Amniotic epithelial cell (primary cell): Measurements from ENCODE around the gene SAP30BP.
"Not testable (repeated sequence)": the region's sequence is repeated elsewhere in the genome, so short reads cannot be mapped to it uniquely, and the experiment has no call there.

Source experiments
- DNase-seq: peaks from one replicate; pipeline ENCODE4 v3.0.0-alpha.2; 2010; ENCODE audit warnings: low read depth

SAP30BP gene

GRCh38 chr17:75633486-75634375 lies 33.4 kb upstream of the SAP30BP start:
- DNase-seq = peak; percentile 81

DNA sequence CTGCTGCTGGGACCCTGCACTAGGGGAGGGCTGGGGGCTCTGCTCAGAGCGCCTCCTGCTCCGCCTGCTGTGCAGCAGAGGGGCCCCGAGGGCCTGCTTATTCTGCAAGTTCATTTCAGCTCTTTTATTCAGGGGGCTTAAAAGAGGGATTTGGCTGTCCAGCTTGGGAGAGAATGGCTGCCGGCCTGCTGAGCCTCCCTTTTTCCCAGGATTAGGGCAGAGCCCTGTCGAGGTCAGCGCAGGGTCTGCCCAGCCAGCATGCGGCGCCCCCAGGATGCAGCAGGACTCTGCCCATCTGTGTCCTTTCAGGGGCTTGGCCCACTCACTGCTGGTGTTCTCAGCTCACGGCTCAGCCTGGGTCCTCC lies 32.8 kb upstream of the SAP30BP start:
- DNase-seq = no peak

DNA sequence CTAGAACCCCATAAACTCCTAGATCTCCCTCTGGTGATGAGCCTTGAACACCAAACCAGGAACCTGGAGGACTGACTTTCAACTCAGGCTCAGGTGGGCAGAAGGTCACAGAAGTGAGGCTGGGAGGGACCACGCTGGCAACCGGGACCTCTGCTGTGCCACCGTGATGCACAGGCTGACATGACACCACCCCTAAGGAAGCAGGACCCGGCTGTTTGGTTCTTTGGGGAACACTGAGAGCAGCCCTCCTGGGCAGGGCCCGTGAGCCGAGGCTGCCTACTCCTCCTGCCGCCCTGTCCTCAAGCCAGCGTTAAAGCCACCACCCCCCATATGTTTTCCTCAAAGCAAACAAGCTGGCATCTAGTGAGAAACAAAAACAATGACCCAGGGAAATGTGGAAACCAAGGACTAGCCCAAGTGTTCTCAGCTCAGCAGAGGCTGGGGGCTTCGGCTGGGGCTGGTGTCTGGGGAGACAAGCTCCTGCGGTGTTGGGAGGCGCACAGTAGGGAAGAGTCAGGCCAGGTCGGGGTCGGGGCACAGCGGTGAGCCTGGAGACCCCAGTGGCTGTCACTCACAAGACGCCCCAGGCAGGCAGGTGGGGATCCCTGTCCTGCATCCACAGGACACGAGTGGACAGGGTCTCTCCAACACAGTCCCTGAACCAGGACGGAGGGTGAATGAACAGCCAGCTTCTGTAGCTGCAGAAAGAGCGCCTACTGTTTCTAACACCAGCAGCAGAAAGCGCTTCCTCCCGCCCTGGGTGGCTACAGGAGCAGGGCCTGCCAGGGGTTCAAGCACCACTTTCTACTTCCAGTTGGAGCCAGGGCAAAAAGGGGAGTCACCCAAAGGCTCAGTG lies 32.2 kb upstream of the SAP30BP start:
- DNase-seq = no peak

GRCh38 chr17:75635610-75636202 lies 31.4 kb upstream of the SAP30BP start:
- DNase-seq = peak; percentile 43

DNA sequence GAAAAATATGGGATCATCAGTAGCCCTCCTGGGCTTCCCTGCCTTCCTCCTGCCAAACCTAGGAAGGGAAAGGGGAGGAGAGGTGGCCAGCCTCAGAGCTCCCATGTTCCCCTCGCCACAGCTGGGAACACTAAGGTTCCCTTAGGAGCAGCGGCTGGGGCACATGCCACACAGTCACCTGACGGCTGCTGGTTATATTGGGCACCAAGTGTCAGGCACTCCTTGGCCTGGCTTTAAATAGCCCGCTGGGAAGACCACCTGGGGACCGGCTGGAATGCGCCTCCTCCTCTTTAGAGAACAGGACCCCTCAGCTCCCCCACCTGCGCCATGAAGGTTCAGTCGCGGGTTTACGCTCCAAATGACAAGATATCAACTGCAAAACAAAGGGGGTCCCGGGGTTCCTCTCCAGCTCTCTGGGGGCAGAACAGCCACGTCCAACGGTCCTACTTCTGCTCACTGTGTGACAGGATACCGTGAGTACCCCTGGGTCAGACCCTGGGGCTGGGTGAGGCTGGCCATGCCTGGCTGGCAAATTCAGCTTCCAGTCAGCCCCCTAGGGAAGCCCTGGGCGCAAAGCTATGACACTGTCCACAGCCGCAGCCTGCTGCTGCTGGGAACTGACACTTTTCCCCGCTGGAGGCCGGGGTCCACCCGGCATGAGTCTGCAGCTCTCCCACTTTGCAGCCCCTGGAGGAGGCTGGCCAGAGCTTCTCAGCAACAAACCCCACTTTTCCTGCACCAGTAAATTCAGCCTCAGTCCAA lies 30.6 kb upstream of the SAP30BP start:
- DNase-seq = no peak

DNA sequence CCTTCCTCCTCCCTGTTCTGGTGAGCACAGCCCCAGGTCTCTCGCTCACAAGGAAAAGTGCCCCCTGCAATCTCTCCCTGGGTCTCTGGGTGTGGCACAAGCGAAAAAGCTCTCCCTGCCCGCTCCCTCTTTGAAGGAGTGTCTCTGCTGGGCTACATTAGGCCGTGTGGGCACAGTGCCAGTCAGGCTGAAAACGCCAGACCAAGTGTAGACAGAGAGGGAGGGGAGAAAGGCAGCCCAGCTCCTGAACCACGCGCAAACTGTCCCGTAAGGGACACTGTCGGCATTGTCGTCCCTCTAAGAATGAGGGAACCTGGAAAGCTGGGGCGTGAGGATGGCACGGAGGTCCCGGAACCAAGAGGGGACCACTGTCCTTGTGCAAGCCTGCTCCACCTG lies 30.0 kb upstream of the SAP30BP start:
- no peak for DNase-seq

- no peak for DNase-seq
These were observed 29.6 kb upstream of the SAP30BP start for GRCh38 chr17:75637551-75637950.

GRCh38 chr17:75638039-75638438 lies 29.1 kb upstream of the SAP30BP start:
- DNase-seq = not testable (repeated sequence)

DNA sequence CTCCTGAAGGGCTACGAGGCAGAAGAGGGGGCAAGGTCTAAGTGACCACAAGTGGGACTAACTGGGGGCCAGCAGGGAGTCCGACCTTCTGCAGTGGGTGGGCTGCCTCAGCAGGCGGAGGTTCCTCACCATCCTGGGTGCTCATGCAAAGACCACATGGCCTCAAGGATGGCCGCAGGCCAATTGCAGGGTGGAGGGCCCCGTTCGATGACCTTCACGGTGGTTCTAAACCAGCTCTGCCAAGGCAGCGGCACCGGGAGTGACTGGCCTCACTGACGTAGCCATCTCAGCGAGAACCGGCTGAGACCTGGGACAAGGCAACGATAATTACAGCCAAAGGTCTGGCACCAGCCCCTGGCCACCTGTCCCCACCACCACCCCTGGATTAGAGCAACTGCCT lies 28.2 kb upstream of the SAP30BP start:
- no peak for DNase-seq

DNA sequence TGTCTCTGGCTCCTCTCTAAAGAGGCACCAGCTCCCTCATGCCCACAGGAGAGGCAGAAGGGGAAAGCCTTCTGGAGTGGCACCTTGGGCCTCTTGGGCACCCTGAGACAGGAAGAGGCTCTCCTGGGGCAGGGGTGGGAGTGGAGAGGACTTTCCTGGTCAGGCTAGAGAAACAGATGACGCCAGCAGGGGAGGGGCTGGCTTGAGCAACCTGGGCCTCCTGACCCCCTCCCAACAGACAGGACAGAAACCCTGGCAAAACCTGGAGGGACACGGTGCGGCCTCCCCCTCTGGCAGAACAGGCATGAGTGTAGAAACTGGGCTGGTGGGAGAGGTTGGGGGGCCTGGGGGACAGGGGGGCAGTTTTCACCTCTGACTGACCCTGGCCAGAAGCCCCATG lies 27.8 kb upstream of the SAP30BP start:
- no peak for DNase-seq

GRCh38 chr17:75639771-75640555 lies 27.2 kb upstream of the SAP30BP start:
- DNase-seq = no peak

DNA sequence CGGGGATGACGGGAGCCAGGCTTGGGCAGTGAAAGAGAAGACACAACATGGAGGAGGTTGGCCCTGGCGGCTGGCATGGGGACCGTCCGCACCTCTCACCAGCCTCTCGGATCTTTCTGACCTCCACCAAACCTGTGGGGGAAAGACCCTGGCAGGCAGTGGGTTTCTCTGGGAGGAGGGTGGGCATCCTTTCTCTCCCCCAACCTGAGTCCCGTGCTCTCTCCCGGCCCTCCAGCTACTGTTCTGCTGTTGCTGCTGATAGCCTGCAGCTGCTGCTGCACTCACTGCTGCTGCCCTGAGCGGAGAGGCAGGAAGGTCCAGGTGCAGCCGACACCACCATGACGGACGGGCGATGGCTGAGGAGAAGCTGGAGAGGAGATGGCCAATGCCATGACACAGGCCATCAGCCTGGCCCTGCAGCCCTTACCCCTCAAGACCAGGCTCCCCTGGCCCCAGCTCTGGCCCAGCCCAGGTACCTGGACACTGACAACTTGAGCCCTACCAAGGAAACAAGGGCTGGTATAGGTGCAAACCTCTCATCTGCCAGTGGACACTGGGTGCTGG lies 26.5 kb upstream of the SAP30BP start:
- DNase-seq = no peak

GRCh38 chr17:75641343-75641742 lies 25.8 kb upstream of the SAP30BP start:
- DNase-seq = no peak

- no peak for DNase-seq
These were observed 24.9 kb upstream of the SAP30BP start for GRCh38 chr17:75642182-75642783.

DNA sequence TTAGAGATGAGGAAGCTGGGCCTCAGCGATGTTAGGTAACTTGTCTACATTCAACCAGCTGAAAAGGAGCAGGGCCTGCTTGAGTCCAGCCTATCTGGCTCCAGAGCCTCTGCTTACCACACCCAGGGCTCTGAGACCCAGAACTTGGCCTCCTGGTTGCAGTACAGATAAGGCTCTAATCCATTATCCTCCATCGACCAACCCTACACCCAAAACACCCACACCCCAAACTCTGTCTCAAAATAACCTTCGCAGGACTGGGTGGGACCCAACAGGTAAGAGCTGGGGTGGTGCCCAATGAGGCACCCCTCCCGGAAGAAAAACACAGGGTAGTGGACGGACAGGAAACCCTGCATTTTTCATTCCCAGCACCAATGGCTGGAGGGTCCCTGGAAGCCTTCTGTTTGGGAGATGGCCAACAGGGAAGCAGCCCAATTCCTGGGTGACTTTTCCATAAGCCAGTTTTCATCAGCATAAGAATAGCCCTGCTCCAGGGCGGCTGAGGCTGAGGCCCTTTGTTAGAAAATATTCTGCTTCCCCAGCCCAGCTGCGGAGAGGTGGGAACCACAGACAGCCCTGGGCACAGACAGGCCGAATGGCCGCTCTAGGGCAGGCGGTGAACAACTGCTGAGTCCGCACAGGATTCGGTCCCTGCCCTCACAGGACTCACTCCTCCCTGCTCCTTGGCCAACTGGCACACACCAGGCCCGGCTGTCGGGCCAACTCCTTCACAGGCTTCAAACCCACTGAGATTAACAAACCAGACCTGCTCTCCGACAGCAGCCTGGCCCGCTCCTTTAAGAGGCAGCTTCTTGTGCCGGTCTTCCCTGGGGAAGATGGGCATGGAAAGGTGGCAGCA lies 24.1 kb upstream of the SAP30BP start:
- no peak for DNase-seq

DNA sequence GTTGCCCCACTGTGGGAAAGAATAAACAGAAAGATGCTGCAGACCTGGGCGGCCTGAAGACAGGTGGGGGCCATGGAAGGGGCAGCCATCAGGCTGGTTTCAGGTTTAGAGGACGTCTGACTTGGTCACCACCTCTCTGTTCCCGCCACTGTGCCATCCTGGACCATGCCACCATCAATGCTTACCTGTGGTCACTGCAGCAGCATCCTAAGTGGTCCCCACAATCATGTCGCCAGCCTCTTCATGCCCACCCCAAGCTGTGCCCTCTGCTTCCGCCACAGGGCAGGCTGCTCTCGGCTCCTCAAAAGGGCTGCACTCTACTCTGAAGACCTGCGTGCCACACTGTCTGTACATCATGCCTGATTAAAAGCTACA lies 23.5 kb upstream of the SAP30BP start:
- DNase-seq = no peak

DNA sequence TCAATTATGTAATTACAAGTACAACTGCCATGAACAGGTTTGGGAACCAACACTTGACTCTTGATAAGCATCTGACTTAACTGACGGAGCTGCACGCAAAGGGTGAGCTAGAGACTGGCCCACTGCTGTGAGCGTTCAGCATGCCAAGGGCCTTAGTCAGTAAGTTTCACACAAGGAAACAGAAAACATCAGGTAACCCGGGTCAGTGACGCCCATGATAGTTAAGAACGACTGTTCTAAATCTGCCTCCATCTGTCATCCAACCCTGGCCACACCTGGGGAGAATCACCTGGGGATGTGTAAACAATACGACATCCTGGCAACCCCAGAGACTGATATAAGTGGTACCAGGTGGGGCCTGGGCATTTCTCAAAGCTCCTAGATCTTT lies 21.6 kb upstream of the SAP30BP start:
- peak; percentile 94 for DNase-seq

GRCh38 chr17:75645889-75646637 lies 21.1 kb upstream of the SAP30BP start:
- DNase-seq = peak; percentile 89

GRCh38 chr17:75646638-75646992 lies 20.5 kb upstream of the SAP30BP start:
- no peak for DNase-seq
